ENCODE measurements around the gene SNX24.

- TF ChIP-seq GATA2 (IDR thresholded peaks at IDR 0.05; ENCODE audit: low read depth, low read length) (no peak), GATA3 (IDR thresholded peaks at IDR 0.05; ENCODE audit: low read depth, low read length) (no peak)
Measured at GRCh38 chr5:122863240-122863639, 17.8 kb downstream of the SNX24 start.

Measured in SH-SY5Y (cell line).